RWPE2 (cell line): ENCODE results near the gene MRGPRF.

ENCODE experiments used
- ATAC-seq: fragments of 200-7000 bp; cut with Tn5 transposase; 3 replicates; pipeline ENCODE4 v1.9.1; 2021; ENCODE audit warnings: low read depth
- DNase-seq: peaks from one replicate; pipeline ENCODE4 v3.0.0-alpha.2; 2020; ENCODE audit warnings: low spot score
- H3K27ac ChIP-seq: fragments of 450-650 bp; 2 replicates; pipeline ENCODE4 v1.5.1; 2017; ENCODE audit warnings: mild to moderate bottlenecking; ENCODE audit not compliant: poor library complexity, severe bottlenecking
- H3K27me3 ChIP-seq: fragments of 250-450 bp; sonication (Bioruptor Pico); 2 replicates; pipeline ENCODE4 v1.5.1; 2021; ENCODE audit warnings: mild to moderate bottlenecking, moderate library complexity; ENCODE audit not compliant: insufficient read depth, poor library complexity, severe bottlenecking
- H3K36me3 ChIP-seq: fragments of 250-450 bp; sonication (Bioruptor Pico); 2 replicates; pipeline ENCODE4 v1.5.1; 2020; ENCODE audit warnings: low read depth, mild to moderate bottlenecking, moderate library complexity
- H3K4me1 ChIP-seq: fragments of 250-450 bp; sonication (Bioruptor Pico); 2 replicates; pipeline ENCODE4 v1.5.1; 2021; ENCODE audit warnings: mild to moderate bottlenecking, moderate library complexity; ENCODE audit not compliant: insufficient read depth, poor library complexity, severe bottlenecking
- H3K4me3 ChIP-seq: fragments of 250-450 bp; sonication (Bioruptor Pico); 2 replicates; pipeline ENCODE4 v1.5.1; 2021; ENCODE audit warnings: mild to moderate bottlenecking, moderate library complexity; ENCODE audit not compliant: severe bottlenecking
- H3K9me3 ChIP-seq: fragments of 250-450 bp; sonication (Bioruptor Pico); 2 replicates; pipeline ENCODE4 v1.5.1; 2021; ENCODE audit warnings: mild to moderate bottlenecking, moderate library complexity; ENCODE audit not compliant: severe bottlenecking
- CTCF ChIP-seq: fragments of 450-650 bp; IDR thresholded peaks from one replicate; pipeline ENCODE4 v1.5.1; 2017; ENCODE audit warnings: mild to moderate bottlenecking, moderate library complexity; ENCODE audit not compliant: poor library complexity, severe bottlenecking

Gene MRGPRF

DNA sequence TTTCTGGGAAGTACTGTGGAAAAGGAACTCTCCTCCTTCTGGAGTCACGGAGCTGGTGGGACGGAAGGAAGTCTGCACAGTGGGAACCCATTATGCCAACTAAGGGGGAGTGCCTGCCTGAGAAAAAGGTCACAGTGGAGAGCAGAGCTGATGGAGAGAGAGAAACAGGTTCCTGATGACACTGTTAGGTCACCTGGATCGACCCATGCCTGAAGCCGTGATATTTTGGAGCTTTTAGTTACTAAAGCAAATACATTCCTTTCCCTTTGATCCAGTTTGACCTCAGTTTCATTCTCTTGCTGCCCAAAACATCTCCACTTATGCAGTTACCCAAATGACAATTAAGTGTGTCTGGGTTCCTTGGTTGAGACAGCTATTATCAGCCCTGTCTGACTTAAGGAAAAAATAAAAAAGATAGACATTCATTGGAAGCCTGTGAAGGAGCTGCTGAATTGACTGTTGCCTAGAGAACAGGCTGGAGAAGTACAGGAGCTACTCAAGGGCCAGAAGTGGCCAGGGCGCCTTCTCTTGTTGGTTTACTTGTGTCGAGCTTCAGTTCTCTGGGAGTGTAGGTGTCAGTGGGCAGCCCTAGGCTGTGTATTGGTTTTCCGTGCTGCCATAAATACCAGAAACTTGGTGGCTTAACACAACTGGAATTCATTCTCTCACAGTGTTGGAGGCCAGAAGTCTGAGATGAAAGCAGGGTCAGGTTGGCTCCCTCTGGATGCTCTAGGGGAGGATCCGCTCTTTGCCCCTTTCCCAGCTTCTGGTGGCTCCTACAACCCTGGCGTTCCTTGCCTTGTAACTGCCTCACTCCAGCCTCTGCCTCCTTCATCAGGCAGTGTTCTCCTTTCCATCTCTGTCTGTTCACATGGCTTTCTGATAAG is 45.9 kb downstream of the MRGPRF start:
- Histone ChIP-seq H3K27me3 (no peaks in the 10 kb centered on the region), H3K9me3 (no peaks in the 10 kb centered on the region), H3K4me3 (no peak overlapping the region), H3K27ac (no peak overlapping the region), H3K36me3 (no peaks in the 10 kb centered on the region), H3K4me1 (no peaks in the 10 kb centered on the region)
- no peak for TF ChIP-seq CTCF
- ATAC-seq = no peak
- DNase-seq = no peak

- H3K9me3 ChIP-seq = no peaks in the 10 kb centered on the region
- H3K36me3 ChIP-seq = no peaks in the 10 kb centered on the region
- no peak for TF ChIP-seq CTCF
- no peak overlapping the region for H3K27ac ChIP-seq
- no peak for ATAC-seq
- no peak for DNase-seq
- H3K27me3 ChIP-seq = no peaks in the 10 kb centered on the region
- H3K4me1 ChIP-seq = no peaks in the 10 kb centered on the region
- no peak overlapping the region for H3K4me3 ChIP-seq
These were observed 46.9 kb downstream of the MRGPRF start for GRCh38 chr11:68965901-68966853.

DNA sequence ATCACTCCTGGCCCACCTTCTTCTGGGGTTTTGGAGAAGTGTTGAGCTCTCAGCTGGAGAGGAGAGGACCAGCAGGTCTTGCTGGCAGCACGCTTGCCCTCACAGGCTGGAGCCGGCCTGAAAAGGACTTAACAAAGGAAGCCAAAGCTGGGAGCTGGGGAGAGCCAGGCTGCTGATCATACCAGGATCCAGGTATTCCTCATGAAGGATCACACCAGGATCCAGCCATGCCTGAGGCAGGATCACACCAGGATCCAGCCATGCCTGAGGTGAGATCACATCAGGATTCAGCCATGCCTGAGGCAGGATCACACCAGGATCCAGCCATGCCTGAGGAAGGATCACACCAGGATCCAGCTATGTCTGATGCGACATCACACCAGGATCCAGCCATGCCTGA is 49.3 kb downstream of the MRGPRF start:
- TF ChIP-seq CTCF = no peak
- no peaks in the 10 kb centered on the region for H3K4me1 ChIP-seq
- ATAC-seq = peak; percentile 17; the same call in 1 of the 3 replicates
- H3K27me3 ChIP-seq = no peaks in the 10 kb centered on the region
- no peaks in the 10 kb centered on the region for H3K36me3 ChIP-seq
- no peak for DNase-seq
- no peaks in the 10 kb centered on the region for H3K9me3 ChIP-seq
- no peak overlapping the region for H3K4me3 ChIP-seq
- H3K27ac ChIP-seq = no peak overlapping the region

GRCh38 chr11:68962527-68963250 is 50.4 kb downstream of the MRGPRF start:
- Histone ChIP-seq H3K9me3 (no peaks in the 10 kb centered on the region), H3K27me3 (no peaks in the 10 kb centered on the region), H3K27ac (no peak overlapping the region), H3K4me1 (no peaks in the 10 kb centered on the region), H3K4me3 (no peak overlapping the region), H3K36me3 (no peaks in the 10 kb centered on the region)
- no peak for TF ChIP-seq CTCF
- DNase-seq (no peak), ATAC-seq (no peak)
